ENCODE results near the gene MELK.
"Not testable (repeated sequence)": the region's sequence is repeated elsewhere in the genome, so short reads cannot be mapped to it uniquely, and the experiment has no call there.

MELK gene

DNA sequence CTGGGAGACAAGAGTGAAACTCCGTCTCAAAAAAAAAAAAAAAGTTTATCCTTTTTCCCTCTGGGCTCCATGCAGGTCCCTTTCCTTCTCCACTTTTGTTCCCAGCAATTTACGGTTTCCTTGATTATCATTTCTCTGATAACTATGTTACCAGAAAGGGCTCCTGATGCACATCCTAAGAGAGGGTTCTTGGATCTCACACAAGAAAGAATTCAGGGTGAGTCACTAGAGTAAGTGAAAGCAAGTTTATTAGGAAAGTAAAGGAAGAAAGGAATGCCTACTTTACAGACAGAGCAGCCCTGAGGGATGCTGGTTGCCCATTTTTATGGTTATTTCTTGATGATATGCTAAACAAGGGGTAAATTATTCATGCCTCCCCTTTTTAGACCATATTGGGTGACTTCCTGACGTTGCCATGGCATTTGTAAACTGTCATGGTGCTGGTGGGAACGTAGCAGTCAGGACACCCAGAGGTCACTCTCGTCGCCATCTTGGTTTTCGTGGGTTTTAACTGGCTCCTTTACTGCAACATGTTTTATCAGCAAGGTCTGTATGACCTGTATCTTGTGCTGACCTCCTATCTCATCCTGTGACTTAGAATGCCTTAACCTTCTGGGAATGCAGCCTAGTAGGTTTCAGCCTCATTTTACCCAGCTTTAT is 13.5 kb upstream of the MELK start:
- DNase-seq (ENCODE audit: low read depth in 2 of 2): peak; percentile 46 to 64
- TF ChIP-seq, protein P1, sequence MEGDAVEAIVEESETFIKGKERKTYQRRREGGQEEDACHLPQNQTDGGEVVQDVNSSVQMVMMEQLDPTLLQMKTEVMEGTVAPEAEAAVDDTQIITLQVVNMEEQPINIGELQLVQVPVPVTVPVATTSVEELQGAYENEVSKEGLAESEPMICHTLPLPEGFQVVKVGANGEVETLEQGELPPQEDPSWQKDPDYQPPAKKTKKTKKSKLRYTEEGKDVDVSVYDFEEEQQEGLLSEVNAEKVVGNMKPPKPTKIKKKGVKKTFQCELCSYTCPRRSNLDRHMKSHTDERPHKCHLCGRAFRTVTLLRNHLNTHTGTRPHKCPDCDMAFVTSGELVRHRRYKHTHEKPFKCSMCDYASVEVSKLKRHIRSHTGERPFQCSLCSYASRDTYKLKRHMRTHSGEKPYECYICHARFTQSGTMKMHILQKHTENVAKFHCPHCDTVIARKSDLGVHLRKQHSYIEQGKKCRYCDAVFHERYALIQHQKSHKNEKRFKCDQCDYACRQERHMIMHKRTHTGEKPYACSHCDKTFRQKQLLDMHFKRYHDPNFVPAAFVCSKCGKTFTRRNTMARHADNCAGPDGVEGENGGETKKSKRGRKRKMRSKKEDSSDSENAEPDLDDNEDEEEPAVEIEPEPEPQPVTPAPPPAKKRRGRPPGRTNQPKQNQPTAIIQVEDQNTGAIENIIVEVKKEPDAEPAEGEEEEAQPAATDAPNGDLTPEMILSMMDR (IDR thresholded peaks at IDR 0.05; ENCODE audit: low read depth, low read length): no peak
- no peak overlapping the region for H3K4me3 ChIP-seq (replicated peaks in 1 of 2; ENCODE audit: low read depth in 2 of 2, low read length in 2 of 2)

DNA sequence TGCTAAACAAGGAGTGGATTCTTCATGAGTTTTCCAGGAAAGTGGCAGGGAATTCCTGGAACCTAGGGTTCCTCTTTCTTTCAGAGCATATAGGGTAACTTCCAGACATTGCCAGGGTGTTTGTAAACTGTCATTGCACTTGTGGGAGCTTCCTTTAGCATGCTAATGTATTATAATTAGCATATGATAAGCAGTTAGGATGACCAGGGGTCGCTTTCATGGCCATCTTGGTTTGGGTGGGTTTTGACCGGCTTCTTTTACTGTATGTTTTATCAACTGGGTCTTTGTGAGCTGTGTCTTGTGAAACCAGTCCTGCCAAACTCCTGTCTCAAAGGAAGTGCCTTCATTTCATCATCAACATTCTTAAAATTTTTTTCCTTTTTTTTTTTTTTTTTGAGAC is 11.9 kb upstream of the MELK start:
- TF ChIP-seq, protein P1 (IDR thresholded peaks at IDR 0.05; ENCODE audit: low read depth, low read length): no peak
- H3K4me3 ChIP-seq (replicated peaks in 1 of 2; ENCODE audit: low read depth in 2 of 2, low read length in 2 of 2): no peak overlapping the region
- peak; percentile 67 to 76 for DNase-seq (ENCODE audit: low read depth in 2 of 2)

DNA sequence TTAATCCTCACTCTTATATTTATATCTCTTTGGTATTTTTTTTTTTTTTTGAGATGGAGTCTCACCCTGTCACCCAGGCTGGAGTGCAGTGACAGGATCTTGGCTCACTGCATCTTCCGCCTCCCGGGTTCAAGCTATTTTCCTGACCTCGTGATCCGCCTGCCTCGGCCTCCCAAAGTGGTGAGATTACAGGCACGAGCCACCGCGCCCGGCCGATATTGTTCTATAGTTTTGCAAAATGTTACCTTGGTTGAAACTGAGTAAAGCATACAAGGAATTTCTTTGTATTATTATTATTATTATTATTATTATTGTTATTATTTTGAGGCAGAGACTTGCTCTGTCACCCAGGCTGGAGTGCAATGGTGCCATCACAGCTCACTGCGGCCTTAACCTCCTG is 9.9 kb upstream of the MELK start:
- DNase-seq (ENCODE audit: low read depth in 2 of 2); H3K4me3 ChIP-seq (replicated peaks in 1 of 2; ENCODE audit: low read depth in 2 of 2, low read length in 2 of 2): not testable (repeated sequence)

DNA sequence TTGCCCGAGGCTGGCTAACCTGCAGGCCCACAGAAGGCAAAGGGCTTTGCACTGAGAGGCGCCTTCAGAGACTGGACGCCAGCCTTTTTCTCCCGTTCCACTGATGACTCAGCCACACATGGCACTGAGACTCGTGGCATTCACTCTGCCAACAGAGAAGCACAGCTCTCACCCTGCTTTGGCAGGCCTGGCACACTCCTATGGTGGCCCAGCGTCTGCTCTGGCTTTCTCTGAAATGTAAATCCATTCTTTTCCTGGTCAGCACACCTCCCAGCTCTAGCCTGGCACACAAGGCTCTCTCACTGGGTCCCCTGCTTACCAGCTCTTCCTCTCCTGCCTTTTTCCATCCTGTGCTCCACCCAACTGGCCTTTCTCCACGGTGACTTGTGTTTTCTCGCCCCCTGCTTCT is 5.9 kb upstream of the MELK start:
- TF ChIP-seq, protein P1 (IDR thresholded peaks at IDR 0.05; ENCODE audit: low read depth, low read length): no peak
- DNase-seq (ENCODE audit: low read depth in 2 of 2): peak; percentile 31 to 48
- H3K4me3 ChIP-seq (replicated peaks in 1 of 2; ENCODE audit: low read depth in 2 of 2, low read length in 2 of 2): no peak overlapping the region

DNA sequence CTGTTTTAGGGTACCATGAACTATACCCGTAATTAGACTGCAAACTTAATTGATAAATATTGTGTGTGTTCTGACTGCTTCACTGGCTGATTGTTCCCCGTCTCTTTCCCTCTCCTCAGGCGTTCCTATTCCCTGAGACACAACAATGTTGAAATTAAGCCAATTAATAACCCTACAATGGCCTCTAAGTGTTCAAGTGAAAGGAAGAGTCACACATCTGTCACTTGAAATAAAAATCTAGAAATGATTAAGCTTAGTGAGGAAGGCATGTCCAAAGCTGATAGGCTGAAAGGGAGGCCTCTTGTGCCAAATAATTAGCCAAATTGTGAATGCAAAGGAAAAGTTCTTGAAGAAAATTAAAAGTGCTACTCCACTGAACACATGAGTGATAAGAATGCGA is 4.0 kb upstream of the MELK start:
- not testable (repeated sequence) for DNase-seq (ENCODE audit: low read depth in 2 of 2)

DNA sequence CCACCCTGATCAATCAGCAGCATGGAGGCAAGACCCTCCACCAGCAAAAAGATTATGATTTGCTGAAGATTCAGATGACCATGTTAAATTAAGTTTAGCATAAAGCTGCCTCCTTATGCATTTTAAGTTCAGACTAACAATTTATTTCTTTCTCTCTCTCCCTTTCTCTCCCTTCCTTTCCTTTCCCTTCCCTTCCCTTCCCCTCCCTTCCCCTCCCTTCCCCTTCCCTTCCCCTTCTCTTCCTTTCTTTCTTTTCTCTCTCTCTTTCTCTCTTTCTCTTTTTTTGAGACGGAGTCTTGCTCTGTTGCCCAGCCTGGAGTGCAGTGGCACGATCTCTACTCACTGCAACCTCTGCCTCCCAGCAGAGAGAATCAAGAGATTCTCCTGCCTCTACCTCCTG is 1.4 kb upstream of the MELK start:
- no peak overlapping the region for H3K4me3 ChIP-seq (replicated peaks in 1 of 2; ENCODE audit: low read depth in 2 of 2, low read length in 2 of 2)
- TF ChIP-seq, protein P1 (IDR thresholded peaks at IDR 0.05; ENCODE audit: low read depth, low read length): no peak

More for the DNA sequence above, 4.0 kb upstream of the MELK start:
- not testable (repeated sequence) for H3K4me3 ChIP-seq (replicated peaks in 1 of 2; ENCODE audit: low read depth in 2 of 2, low read length in 2 of 2)

DNA sequence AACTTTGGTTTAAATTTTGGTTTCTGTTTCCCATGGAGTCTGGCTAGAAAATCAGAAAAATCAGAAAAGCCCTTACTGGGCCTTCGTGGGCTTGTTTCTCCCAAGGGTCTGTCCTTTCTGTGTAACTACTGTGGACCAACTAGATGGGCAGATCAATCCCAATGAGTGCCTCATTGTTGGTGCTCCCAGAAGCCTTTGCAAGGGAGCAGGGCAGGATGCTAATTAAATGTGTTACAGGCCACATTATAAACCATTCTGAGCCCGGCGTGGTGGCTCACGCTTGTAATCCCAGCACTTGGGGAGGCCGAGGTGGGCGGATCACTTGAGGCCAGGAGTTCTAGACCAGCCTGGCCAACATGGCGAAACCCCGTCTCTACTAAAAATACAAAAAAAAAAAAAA is 1.4 kb downstream of the MELK start:
- H3K4me3 ChIP-seq (replicated peaks in 1 of 2; ENCODE audit: low read depth in 2 of 2, low read length in 2 of 2): peak overlapping the region; percentile 82 to 88
- not testable (repeated sequence) for DNase-seq (ENCODE audit: low read depth in 2 of 2)

More for the DNA sequence above, 1.4 kb upstream of the MELK start:
- no peak for DNase-seq (ENCODE audit: low read depth in 2 of 2)

DNA sequence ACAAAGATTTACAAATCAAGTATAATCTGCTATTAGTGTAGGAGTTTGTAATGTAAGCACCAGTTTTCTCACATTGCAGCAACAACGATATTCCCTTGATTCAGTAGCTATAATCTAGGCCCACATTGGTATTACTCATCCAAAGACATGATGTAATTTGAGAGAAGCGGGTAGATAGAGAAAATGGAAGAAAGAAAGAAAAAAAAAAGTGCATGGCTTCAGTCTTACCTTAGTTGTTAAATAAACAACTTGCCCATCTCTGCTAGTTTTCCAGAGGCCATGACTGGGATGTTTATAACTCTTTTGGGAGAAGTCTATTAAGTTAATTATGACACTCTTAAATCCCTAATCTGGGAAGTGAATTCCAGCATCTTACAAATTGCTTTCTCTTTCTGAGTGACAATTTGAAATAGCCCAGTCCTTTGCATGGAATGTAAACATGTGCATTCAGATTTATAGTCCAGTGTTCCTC is 2.8 kb downstream of the MELK start:
- no peak overlapping the region for H3K4me3 ChIP-seq (replicated peaks in 1 of 2; ENCODE audit: low read depth in 2 of 2, low read length in 2 of 2)
- TF ChIP-seq, protein P1 (IDR thresholded peaks at IDR 0.05; ENCODE audit: low read depth, low read length): no peak
- DNase-seq (ENCODE audit: low read depth in 2 of 2): peak; percentile 62 to 76
